KOPT-K1 (cell line): ENCODE data around the gene AMOTL2.
A peak's percentile ranks its signal among the peaks of the same experiment; 100 is the strongest.

Experiments
- H3K27ac ChIP-seq: fragments of 200-600 bp; sonication (generic); 2 replicates; pipeline ENCODE4 v1.5.1; 2016; ENCODE audit warnings: antibody characterized with exemption, mild to moderate bottlenecking, low read depth, low read length; ENCODE audit not compliant: poor library complexity, severe bottlenecking
- H3K36me3 ChIP-seq: fragments of 200-600 bp; sonication (generic); 2 replicates; pipeline ENCODE4 v1.5.1; 2017; ENCODE audit warnings: antibody characterized with exemption, mild to moderate bottlenecking, low read length, moderate library complexity; ENCODE audit not compliant: insufficient read depth
- H3K9me3 ChIP-seq: fragments of 200-600 bp; sonication (generic); 2 replicates; pipeline ENCODE4 v1.5.1; 2017; ENCODE audit warnings: antibody characterized with exemption, low read length, mild to moderate bottlenecking; ENCODE audit not compliant: insufficient read depth, poor library complexity, severe bottlenecking

Gene AMOTL2

GRCh38 chr3:134364936-134365765, 9.1 kb downstream of the AMOTL2 start:
- Histone ChIP-seq H3K9me3 (no peaks in the 10 kb centered on the region), H3K36me3 (no peaks in the 10 kb centered on the region), H3K27ac (peak overlapping the region; percentile 64)

GRCh38 chr3:134364061-134364935, 9.9 kb downstream of the AMOTL2 start:
- Histone ChIP-seq H3K9me3 (no peaks in the 10 kb centered on the region), H3K27ac (peak overlapping the region; percentile 64), H3K36me3 (no peaks in the 10 kb centered on the region)

GRCh38 chr3:134363381-134363755, 10.9 kb downstream of the AMOTL2 start:
- Histone ChIP-seq H3K27ac (peak overlapping the region; percentile 64), H3K9me3 (no peaks in the 10 kb centered on the region), H3K36me3 (no peaks in the 10 kb centered on the region)

- Histone ChIP-seq H3K27ac (no peak overlapping the region), H3K9me3 (no peaks in the 10 kb centered on the region), H3K36me3 (no peaks in the 10 kb centered on the region)
These were observed 11.4 kb downstream of the AMOTL2 start for GRCh38 chr3:134362670-134363380.

- Histone ChIP-seq H3K27ac (no peak overlapping the region), H3K9me3 (no peaks in the 10 kb centered on the region), H3K36me3 (no peaks in the 10 kb centered on the region)
These were observed 12.0 kb downstream of the AMOTL2 start for GRCh38 chr3:134362221-134362620.

- Histone ChIP-seq H3K36me3 (no peaks in the 10 kb centered on the region), H3K27ac (no peak overlapping the region), H3K9me3 (no peaks in the 10 kb centered on the region)
These were observed 12.9 kb downstream of the AMOTL2 start for GRCh38 chr3:134361162-134361835.

GRCh38 chr3:134360046-134360445, 14.2 kb downstream of the AMOTL2 start:
- Histone ChIP-seq H3K9me3 (no peaks in the 10 kb centered on the region), H3K27ac (no peak overlapping the region), H3K36me3 (no peaks in the 10 kb centered on the region)

GRCh38 chr3:134359121-134360010, 14.9 kb downstream of the AMOTL2 start:
- Histone ChIP-seq H3K9me3 (no peaks in the 10 kb centered on the region), H3K27ac (no peak overlapping the region), H3K36me3 (no peaks in the 10 kb centered on the region)

GRCh38 chr3:134357914-134358811, 16.1 kb downstream of the AMOTL2 start:
- H3K27ac ChIP-seq: no peak overlapping the region
- no peaks in the 10 kb centered on the region for H3K36me3 ChIP-seq
- no peaks in the 10 kb centered on the region for H3K9me3 ChIP-seq

- Histone ChIP-seq H3K36me3 (no peaks in the 10 kb centered on the region), H3K27ac (no peak overlapping the region), H3K9me3 (no peaks in the 10 kb centered on the region)
These were observed 16.9 kb downstream of the AMOTL2 start for GRCh38 chr3:134357261-134357913.

- no peak overlapping the region for H3K27ac ChIP-seq
- H3K9me3 ChIP-seq: no peaks in the 10 kb centered on the region
- H3K36me3 ChIP-seq: no peaks in the 10 kb centered on the region
These were observed 17.7 kb downstream of the AMOTL2 start for GRCh38 chr3:134356411-134357040.

- no peak overlapping the region for H3K27ac ChIP-seq
- no peaks in the 10 kb centered on the region for H3K36me3 ChIP-seq
- no peaks in the 10 kb centered on the region for H3K9me3 ChIP-seq
These were observed 18.8 kb downstream of the AMOTL2 start for GRCh38 chr3:134355416-134355815.
